Brain microvascular endothelial cell (primary cell): ENCODE results near the gene GPR4.
A peak's percentile ranks its signal among the peaks of the same experiment; 100 is the strongest.

Experiments used
- DNase-seq: peaks from one replicate; pipeline ENCODE4 v3.0.0-alpha.2; 2020
- H3K27ac ChIP-seq: fragments of 250-450 bp; sonication (Bioruptor Pico); 2 replicates; pipeline ENCODE4 v1.5.1; 2020; ENCODE audit warnings: mild to moderate bottlenecking, moderate library complexity
- H3K27me3 ChIP-seq: fragments of 250-450 bp; sonication (Bioruptor Pico); replicated peaks from 2 replicates; pipeline ENCODE4 v1.5.1; 2020; ENCODE audit warnings: mild to moderate bottlenecking
- H3K36me3 ChIP-seq: fragments of 250-450 bp; sonication (Bioruptor Pico); replicated peaks from 2 replicates; pipeline ENCODE4 v1.5.1; 2020; ENCODE audit warnings: mild to moderate bottlenecking
- H3K4me3 ChIP-seq: 2 replicates; pipeline ENCODE4 v1.5.1; 2011; ENCODE audit warnings: low read depth, mild to moderate bottlenecking, control low read depth, low read length, moderate library complexity
- in situ Hi-C: cut with HindIII; loops from 2 replicates; pipeline ENCODE4 v1.10.0; 2017; ENCODE audit warnings: low sequenced_read_pairs, low pct_ligation_motif_present
- TF ChIP-seq, protein P1 (sequence below): IDR thresholded peaks from 2 replicates; pipeline ENCODE4 v1.5.1; 2011; ENCODE audit warnings: low read depth, mild to moderate bottlenecking, moderate library complexity, low read length, control low read depth, inconsistent platforms; ENCODE audit errors: missing control alignments

GPR4 gene

DNA sequence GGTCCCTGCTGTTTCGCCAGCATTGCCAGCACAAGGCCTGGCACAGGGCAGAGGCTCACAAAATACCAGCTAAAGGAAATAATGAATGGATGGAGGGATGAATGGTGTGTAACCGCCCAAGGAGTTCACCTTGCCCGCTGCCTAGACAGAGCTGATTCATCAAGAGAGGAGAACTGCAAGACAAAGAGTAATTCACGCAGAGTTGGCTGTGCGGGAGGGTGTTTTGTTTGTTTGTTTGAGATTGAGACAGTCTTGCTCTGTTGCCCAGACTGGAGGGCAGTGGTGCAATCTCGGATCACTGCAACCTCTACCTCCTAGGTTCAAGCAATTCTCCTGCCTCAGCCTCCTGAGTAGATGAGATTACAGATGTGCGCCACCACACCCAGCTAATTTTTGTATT lies 20.4 kb downstream of the GPR4 start:
- Histone ChIP-seq H3K36me3 (no peaks in the 10 kb centered on the region), H3K27me3 (no peaks in the 10 kb centered on the region), H3K27ac (no peak overlapping the region), H3K4me3 (no peak overlapping the region)
- TF ChIP-seq, protein P1, sequence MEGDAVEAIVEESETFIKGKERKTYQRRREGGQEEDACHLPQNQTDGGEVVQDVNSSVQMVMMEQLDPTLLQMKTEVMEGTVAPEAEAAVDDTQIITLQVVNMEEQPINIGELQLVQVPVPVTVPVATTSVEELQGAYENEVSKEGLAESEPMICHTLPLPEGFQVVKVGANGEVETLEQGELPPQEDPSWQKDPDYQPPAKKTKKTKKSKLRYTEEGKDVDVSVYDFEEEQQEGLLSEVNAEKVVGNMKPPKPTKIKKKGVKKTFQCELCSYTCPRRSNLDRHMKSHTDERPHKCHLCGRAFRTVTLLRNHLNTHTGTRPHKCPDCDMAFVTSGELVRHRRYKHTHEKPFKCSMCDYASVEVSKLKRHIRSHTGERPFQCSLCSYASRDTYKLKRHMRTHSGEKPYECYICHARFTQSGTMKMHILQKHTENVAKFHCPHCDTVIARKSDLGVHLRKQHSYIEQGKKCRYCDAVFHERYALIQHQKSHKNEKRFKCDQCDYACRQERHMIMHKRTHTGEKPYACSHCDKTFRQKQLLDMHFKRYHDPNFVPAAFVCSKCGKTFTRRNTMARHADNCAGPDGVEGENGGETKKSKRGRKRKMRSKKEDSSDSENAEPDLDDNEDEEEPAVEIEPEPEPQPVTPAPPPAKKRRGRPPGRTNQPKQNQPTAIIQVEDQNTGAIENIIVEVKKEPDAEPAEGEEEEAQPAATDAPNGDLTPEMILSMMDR = no peak
- in situ Hi-C loops = no loop called here
- no peak for DNase-seq

DNA sequence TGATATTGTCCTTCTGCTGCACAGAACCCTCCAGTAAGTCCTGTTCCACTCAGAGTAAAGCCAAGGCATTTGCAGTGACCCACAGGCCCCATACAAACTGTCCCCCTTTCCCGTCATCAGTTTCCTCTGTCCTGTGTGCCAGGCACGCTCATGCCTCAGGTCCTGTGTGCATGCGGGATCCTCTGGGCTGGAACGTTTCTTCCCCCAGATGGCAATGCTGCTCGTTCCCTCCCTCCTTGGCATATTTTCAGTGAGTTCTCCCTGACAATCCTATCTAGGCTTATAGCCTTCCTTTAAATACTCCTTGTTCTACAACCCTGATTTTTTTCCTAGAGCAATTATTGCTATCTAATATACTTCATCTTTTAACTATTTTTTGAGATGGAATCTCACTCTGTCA lies 23.2 kb downstream of the GPR4 start:
- DNase-seq = no peak
- in situ Hi-C loops = no loop called here

DNA sequence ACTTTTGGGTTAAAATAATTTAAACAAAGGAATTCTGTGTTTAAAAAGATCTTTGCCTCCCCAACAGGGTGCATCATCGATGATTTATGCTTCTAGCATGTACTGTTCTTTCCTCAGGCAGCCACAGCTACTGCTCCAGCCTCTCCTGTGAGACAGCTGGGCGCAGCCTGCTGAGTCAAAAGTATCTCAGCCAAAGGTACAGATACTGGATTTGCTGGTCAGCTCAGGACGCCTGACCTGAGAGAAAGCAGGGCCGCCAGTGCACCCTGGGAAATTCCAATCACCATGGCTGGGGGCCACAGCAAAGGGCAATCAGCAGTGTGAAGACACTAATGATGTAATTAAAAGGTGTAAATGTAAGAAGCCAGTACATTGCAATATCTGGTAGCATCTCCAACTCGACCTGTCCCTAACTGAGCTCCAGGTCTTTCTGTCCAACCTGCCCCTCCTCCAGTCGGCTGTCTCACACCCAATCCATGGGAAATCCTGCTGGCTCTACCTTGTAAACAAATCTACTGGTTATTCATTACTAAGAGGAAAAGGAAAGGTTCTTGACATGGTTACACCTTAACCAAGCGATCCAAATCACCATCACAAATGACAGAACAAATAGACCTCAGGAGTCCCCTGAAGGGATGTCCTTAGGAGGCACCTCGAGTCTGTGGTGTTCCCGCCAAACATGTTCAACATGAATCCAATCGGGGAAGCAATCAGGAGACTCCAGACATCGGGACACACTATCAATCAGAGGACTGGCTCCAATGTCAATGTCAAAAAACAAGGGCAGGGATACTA lies 24.7 kb downstream of the GPR4 start:
- TF ChIP-seq, protein P1 = no peak
- H3K36me3 ChIP-seq = no peaks in the 10 kb centered on the region
- in situ Hi-C loops = no loop called here
- H3K27ac ChIP-seq = peak overlapping the region; percentile 74
- DNase-seq = peak; percentile 94
- H3K4me3 ChIP-seq = no peak overlapping the region
- no peaks in the 10 kb centered on the region for H3K27me3 ChIP-seq

More for the DNA sequence above, 23.2 kb downstream of the GPR4 start:
- Histone ChIP-seq H3K27me3 (no peaks in the 10 kb centered on the region), H3K36me3 (no peaks in the 10 kb centered on the region), H3K27ac (peak overlapping the region; percentile 29), H3K4me3 (no peak overlapping the region)
- TF ChIP-seq, protein P1 = no peak

DNA sequence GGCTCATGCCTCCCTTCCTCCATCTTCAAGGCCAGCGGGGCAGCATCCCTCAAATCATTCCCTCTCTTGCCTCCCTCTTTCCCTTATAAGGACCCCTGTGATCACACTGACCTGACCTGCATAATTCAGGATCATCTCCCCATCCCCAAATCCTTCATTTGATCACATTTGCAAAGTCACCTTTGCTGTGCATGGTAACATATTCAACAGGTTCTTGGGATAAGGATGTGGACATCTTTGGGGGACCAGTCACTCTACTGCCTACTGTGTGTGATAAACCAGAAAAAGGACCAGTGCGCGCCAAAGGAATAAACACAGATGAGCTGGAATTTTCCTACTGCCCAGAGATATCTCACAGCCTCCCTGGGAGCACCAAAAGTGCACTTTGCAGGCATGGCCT lies 25.3 kb downstream of the GPR4 start:
- TF ChIP-seq, protein P1 = no peak
- no peak for DNase-seq
- in situ Hi-C loops = no loop called here

DNA sequence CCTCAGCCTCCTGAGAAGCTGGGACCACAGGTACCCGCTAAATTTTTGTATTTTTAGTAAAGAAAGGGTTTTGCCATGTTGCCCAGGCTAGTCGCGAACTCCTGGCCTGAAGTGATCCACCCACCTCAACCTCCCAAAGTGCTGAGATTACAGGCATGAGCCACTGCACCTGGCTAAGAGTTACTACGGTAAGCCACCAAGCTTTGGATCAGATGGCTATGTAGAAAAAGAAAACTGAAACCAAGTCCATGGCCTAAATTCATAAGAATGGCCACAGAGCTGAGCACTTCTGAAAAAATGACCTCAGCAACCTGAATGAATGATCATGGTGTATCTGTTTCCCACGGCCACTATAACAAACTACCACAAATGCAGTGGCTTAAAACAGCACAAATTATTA lies 26.8 kb downstream of the GPR4 start:
- TF ChIP-seq, protein P1 = no peak
- no peak for DNase-seq
- Histone ChIP-seq H3K27me3 (no peaks in the 10 kb centered on the region), H3K36me3 (no peaks in the 10 kb centered on the region), H3K27ac (no peak overlapping the region), H3K4me3 (no peak overlapping the region)
- in situ Hi-C loops = no loop called here

More for the DNA sequence above, 25.3 kb downstream of the GPR4 start:
- H3K36me3 ChIP-seq = no peaks in the 10 kb centered on the region
- peak overlapping the region; percentile 74 for H3K27ac ChIP-seq
- H3K4me3 ChIP-seq = no peak overlapping the region
- no peaks in the 10 kb centered on the region for H3K27me3 ChIP-seq

DNA sequence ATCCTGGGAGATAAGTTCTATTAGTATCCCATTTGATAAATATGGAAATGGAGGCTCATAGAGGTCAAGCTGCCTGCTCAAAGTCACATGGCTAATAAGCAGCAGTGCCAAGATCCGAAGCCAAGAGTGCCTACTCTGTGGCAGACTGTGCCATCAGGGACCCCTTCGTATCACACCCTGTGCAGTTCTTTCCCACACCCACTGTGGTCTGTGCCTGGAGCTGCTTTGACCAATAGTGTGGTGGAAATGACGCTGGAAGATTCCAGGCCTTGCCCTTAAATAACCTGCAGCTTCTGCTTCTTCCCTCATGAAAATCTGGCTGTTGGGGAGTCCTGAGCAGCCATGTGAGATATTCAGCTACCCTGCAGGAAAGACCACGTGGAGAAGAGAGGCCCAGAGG lies 27.5 kb downstream of the GPR4 start:
- TF ChIP-seq, protein P1 = no peak
- in situ Hi-C loops = no loop called here
- Histone ChIP-seq H3K4me3 (no peak overlapping the region), H3K27me3 (no peaks in the 10 kb centered on the region), H3K36me3 (no peaks in the 10 kb centered on the region), H3K27ac (no peak overlapping the region)
- DNase-seq = no peak
